Thymus (tissue), 11 donors: ENCODE data around the gene HS3ST4. TPM values are rescaled to one million over a fixed set of nuclear protein-coding genes. Genes with fewer than 3 reads are reported as not detected.
"Not testable (repeated sequence)": the region's sequence is repeated elsewhere in the genome, so short reads cannot be mapped to it uniquely, and the experiment has no call there.

Experiments
- DNase-seq, 9 donors: peaks; one replicate each; pipeline ENCODE4 v3.0.0-alpha.2; 2013; ENCODE audit warnings: low spot score in 9 of 9, low read depth in 6 of 9, missing footprints in 1 of 9
- H3K27ac ChIP-seq, 2 donors: one replicate each; pipeline ENCODE4 v1.5.1; 2013; ENCODE audit warnings: control low read depth in 1 of 2, low read depth in 1 of 2, low read length in 1 of 2, mild to moderate bottlenecking in 1 of 2, moderate library complexity in 1 of 2
- H3K27me3 ChIP-seq, 2 donors: one replicate each; pipeline ENCODE4 v1.5.1; 2013; ENCODE audit warnings: low read length in 1 of 2; ENCODE audit not compliant: control insufficient read depth in 2 of 2, insufficient read depth in 1 of 2
- H3K36me3 ChIP-seq, 2 donors: one replicate each; pipeline ENCODE4 v1.5.1; 2013; ENCODE audit warnings: low read length in 1 of 2, mild to moderate bottlenecking in 1 of 2, moderate library complexity in 1 of 2; ENCODE audit not compliant: control insufficient read depth in 2 of 2, insufficient read depth in 2 of 2
- H3K4me1 ChIP-seq, 2 donors: one replicate each; pipeline ENCODE4 v1.5.1; 2013; ENCODE audit warnings: low read length in 2 of 2; ENCODE audit not compliant: control insufficient read depth in 2 of 2, insufficient read depth in 2 of 2
- H3K4me3 ChIP-seq, 2 donors: one replicate each; pipeline ENCODE4 v1.5.1; 2013; ENCODE audit warnings: low read length in 2 of 2, control low read depth in 1 of 2, mild to moderate bottlenecking in 1 of 2
- H3K9me3 ChIP-seq, 2 donors: one replicate each; pipeline ENCODE4 v1.5.1; 2013; ENCODE audit warnings: low read length in 1 of 2, mild to moderate bottlenecking in 1 of 2; ENCODE audit not compliant: control insufficient read depth in 2 of 2, insufficient read depth in 1 of 2
- WGBS: extraction: QIAGEN DNeasy Blood & Tissue Kit; methylation state at CpG from one replicate; pipeline ENCODE4 v1.1.7; 2013; 5-methylcytosine and 5-hydroxymethylcytosine counted together
- polyA plus RNA-seq: library from polyadenylated mRNA; stranded (reverse); fragments of 200-250 nt; gene quantifications from one replicate; pipeline ENCODE4 v1.2.3, GENCODE V29; 2013
- total RNA-seq: library from RNA; stranded (reverse); fragments of 120-200 nt; gene quantifications from one replicate; pipeline ENCODE4 v1.2.4, GENCODE V29; 2013
- donor health status: healthy.

HS3ST4 gene
- total and polyA plus RNA-seq, 2 donors = 0.05 to 0.18 TPM

DNA sequence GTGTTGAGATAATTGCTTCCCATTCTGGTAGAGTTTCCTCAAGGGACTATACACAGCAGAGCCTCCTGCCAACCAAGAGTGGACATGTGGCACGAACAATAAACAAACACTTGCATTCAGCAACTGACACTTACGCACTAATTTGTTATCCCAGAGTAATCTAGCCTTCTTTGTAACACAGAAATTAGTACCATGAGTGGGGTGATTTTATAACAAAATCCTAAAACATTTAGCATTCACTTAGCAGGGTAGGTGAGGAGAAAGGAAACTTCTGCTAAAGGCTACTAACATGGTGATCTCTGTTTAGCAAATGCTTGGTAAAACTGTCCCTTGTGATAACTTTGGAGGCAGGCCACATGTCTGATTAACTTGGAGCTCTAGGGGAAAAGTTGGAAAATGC lies 325.2 kb downstream of the HS3ST4 start:
- H3K4me1 ChIP-seq = no peaks in the 10 kb centered on the region
- no peaks in the 10 kb centered on the region for H3K27me3 ChIP-seq
- no peak overlapping the region for H3K4me3 ChIP-seq
- no peak overlapping the region for H3K27ac ChIP-seq
- 66% methylated on average over 2 of the region's 2 CpGs for WGBS
- DNase-seq = no peak
- no peaks in the 10 kb centered on the region for H3K9me3 ChIP-seq
- no peaks in the 10 kb centered on the region for H3K36me3 ChIP-seq

DNA sequence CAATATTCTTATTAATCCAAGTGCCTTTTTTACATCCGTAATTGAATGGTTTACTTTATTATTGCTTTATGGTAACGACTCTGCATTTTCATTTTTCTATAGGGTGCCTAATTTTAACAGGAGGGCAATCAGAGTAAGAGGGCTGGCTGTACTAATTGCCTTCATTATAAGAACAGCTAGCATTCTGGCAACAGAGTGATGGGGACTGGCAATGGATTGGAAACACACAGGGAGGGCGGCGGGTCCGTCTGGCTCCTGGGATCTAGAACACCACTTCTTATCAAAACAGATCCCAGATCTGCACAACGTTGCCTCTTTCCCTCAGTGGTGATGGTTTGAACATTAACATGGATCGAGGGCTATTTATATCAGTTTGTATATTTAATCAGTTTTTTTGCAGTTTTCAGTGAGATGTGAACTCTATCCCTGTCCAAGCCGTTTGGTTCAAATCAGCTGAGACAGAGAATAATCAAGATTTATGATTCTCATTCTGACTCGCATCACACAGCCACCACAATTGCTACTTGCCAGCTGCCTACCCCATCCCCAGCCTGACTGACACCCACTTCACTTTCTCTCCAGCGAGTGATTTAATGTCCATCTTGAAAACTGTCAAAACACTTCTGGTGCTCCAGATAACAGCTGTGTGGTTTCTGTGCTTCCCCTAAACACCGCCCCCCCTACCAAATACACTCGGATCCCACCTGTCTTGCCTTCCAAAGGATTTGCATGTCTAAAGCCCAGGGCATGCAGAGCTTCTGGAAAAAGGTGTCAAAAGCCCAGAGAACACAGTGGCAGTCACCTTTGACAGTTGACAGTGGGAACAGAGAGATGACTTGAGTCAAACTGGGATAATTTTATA lies 327.9 kb downstream of the HS3ST4 start:
- Histone ChIP-seq H3K9me3 (no peaks in the 10 kb centered on the region), H3K27ac (no peak overlapping the region), H3K4me3 (no peak overlapping the region), H3K36me3 (no peaks in the 10 kb centered on the region), H3K27me3 (no peaks in the 10 kb centered on the region), H3K4me1 (no peaks in the 10 kb centered on the region)
- DNase-seq = no peak
- 31% methylated on average over 12 of the region's 12 CpGs for WGBS

GRCh38 chr16:26026709-26027450 lies 335.1 kb downstream of the HS3ST4 start:
- H3K4me3 ChIP-seq = no peak overlapping the region
- H3K4me1 ChIP-seq = no peaks in the 10 kb centered on the region
- no peaks in the 10 kb centered on the region for H3K36me3 ChIP-seq
- H3K27me3 ChIP-seq = no peaks in the 10 kb centered on the region
- H3K9me3 ChIP-seq = no peaks in the 10 kb centered on the region
- 89% methylated on average over 9 of the region's 9 CpGs for WGBS
- H3K27ac ChIP-seq = no peak overlapping the region
- no peak for DNase-seq

- WGBS = 93% methylated on average over 9 of the region's 9 CpGs
- no peaks in the 10 kb centered on the region for H3K27me3 ChIP-seq
- no peaks in the 10 kb centered on the region for H3K36me3 ChIP-seq
- DNase-seq = no peak
- no peak overlapping the region for H3K27ac ChIP-seq
- no peak overlapping the region for H3K4me3 ChIP-seq
- H3K4me1 ChIP-seq = no peaks in the 10 kb centered on the region
- no peaks in the 10 kb centered on the region for H3K9me3 ChIP-seq
These were observed 339.5 kb downstream of the HS3ST4 start for GRCh38 chr16:26031286-26031685.

GRCh38 chr16:26032661-26033060 lies 340.9 kb downstream of the HS3ST4 start:
- 96% methylated on average over 18 of the region's 18 CpGs for WGBS
- not testable (repeated sequence) for H3K36me3 ChIP-seq, H3K4me3 ChIP-seq, H3K27ac ChIP-seq, H3K4me1 ChIP-seq, DNase-seq, H3K27me3 ChIP-seq, H3K9me3 ChIP-seq

GRCh38 chr16:26041952-26042668 lies 350.4 kb downstream of the HS3ST4 start:
- no peaks in the 10 kb centered on the region for H3K4me1 ChIP-seq
- no peaks in the 10 kb centered on the region for H3K9me3 ChIP-seq
- no peaks in the 10 kb centered on the region for H3K36me3 ChIP-seq
- WGBS = 91% methylated on average over 9 of the region's 9 CpGs
- H3K27me3 ChIP-seq = no peaks in the 10 kb centered on the region
- DNase-seq = no peak
- H3K4me3 ChIP-seq = no peak overlapping the region
- no peak overlapping the region for H3K27ac ChIP-seq

DNA sequence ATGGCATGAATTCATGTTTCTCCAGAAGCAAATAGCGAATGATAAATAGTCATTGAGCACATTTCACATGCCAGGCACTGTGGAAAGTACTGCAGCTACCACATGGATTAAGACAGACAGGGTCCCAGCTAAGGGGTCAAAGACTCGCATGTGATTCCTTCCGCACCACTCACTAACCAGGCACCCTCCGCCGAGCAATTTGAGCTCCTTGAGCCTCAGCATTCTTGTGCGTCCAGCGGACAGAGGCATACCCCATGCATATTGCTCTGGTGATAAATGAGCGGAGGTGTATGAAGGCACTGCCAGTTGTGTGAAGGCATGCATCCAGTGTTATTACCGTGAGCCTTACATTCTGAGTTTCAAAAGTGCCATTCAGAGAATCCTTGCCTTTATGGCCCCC lies 358.7 kb downstream of the HS3ST4 start:
- DNase-seq = no peak

GRCh38 chr16:26051063-26051462 lies 359.3 kb downstream of the HS3ST4 start:
- H3K27me3 ChIP-seq = no peaks in the 10 kb centered on the region
- DNase-seq = no peak
- H3K9me3 ChIP-seq = no peaks in the 10 kb centered on the region
- no peaks in the 10 kb centered on the region for H3K4me1 ChIP-seq
- no peaks in the 10 kb centered on the region for H3K36me3 ChIP-seq
- no peak overlapping the region for H3K4me3 ChIP-seq
- no peak overlapping the region for H3K27ac ChIP-seq
- 16% methylated on average over 2 of the region's 2 CpGs for WGBS

More for the DNA sequence above, 358.7 kb downstream of the HS3ST4 start:
- Histone ChIP-seq H3K4me3 (no peak overlapping the region), H3K4me1 (no peaks in the 10 kb centered on the region), H3K9me3 (no peaks in the 10 kb centered on the region), H3K36me3 (no peaks in the 10 kb centered on the region), H3K27ac (no peak overlapping the region), H3K27me3 (no peaks in the 10 kb centered on the region)
- WGBS = 83% methylated on average over 9 of the region's 9 CpGs

- H3K9me3 ChIP-seq = no peaks in the 10 kb centered on the region
- no peaks in the 10 kb centered on the region for H3K36me3 ChIP-seq
- DNase-seq = no peak
- WGBS = 96% methylated on average over 3 of the region's 3 CpGs
- H3K4me1 ChIP-seq = no peaks in the 10 kb centered on the region
- H3K27ac ChIP-seq = no peak overlapping the region
- no peak overlapping the region for H3K4me3 ChIP-seq
- H3K27me3 ChIP-seq = no peaks in the 10 kb centered on the region
These were observed 362.1 kb downstream of the HS3ST4 start for GRCh38 chr16:26053889-26054288.
